Endothelial cell of umbilical vein (primary cell): ENCODE results near the gene CDS2.

ENCODE experiments used
- CTCF ChIP-seq, 2 donors: IDR thresholded peaks; 1 replicate in 1 of 2; 2 replicates in 1 of 2; pipeline ENCODE4 v1.5.1; 2011; ENCODE audit warnings: low read length in 2 of 2, mild to moderate bottlenecking in 2 of 2, moderate library complexity in 2 of 2, control low read depth in 1 of 2, inconsistent platforms in 1 of 2, low read depth in 1 of 2; ENCODE audit not compliant: insufficient read depth in 1 of 2; ENCODE audit errors: extremely low read depth in 1 of 2
- EZH2 ChIP-seq: IDR thresholded peaks from 2 replicates; pipeline ENCODE4 v1.6.1; 2012; ENCODE audit warnings: borderline replicate concordance, low read depth, mild to moderate bottlenecking, moderate library complexity, low read length, inconsistent platforms; ENCODE audit not compliant: severe bottlenecking
- MAX ChIP-seq: IDR thresholded peaks from 2 replicates; pipeline ENCODE4 v1.6.1; 2011; ENCODE audit not compliant: insufficient read depth, insufficient read length
- MYC ChIP-seq: IDR thresholded peaks from one replicate; pipeline ENCODE4 v1.6.1; 2011; ENCODE audit warnings: mild to moderate bottlenecking, low read depth, low read length
- POLR2A ChIP-seq: IDR thresholded peaks from 2 replicates; pipeline ENCODE4 v1.6.1; 2012; ENCODE audit warnings: low read depth, mild to moderate bottlenecking, control low read depth, low read length

- TF ChIP-seq CTCF (IDR thresholded peaks at IDR 0.05; ENCODE audit: extremely low read depth in 1 of 2, insufficient read depth in 1 of 2, low read depth in 1 of 2, low read length in 2 of 2) (no peak), POLR2A (no peak), MYC (no peak), MAX (no peak), EZH2 (no peak)
These were observed 63.1 kb downstream of the CDS2 start for GRCh38 chr20:5189917-5190316.
